DND-41 (cell line): ENCODE data around the gene PHRF1.

Experiments used
- ATAC-seq: fragments of 200-7000 bp; cut with Tn5 transposase; 3 replicates; pipeline ENCODE4 v1.9.1; 2021; ENCODE audit warnings: low read depth; ENCODE audit not compliant: insufficient read depth
- DNase-seq: peaks from one replicate; pipeline ENCODE4 v3.0.0-alpha.2; 2020
- H2AFZ ChIP-seq: 2 replicates; pipeline ENCODE4 v1.6.0; 2012; ENCODE audit warnings: low read depth, low read length
- H3K27ac ChIP-seq: 2 replicates; pipeline ENCODE4 v1.5.1; 2012; ENCODE audit warnings: low read length, inconsistent platforms
- H3K27me3 ChIP-seq: fragments of 200-600 bp; sonication (generic); 2 replicates; pipeline ENCODE4 v1.6.0; 2012; ENCODE audit warnings: low read length, mild to moderate bottlenecking, inconsistent platforms; ENCODE audit not compliant: insufficient read depth, poor library complexity
- H3K36me3 ChIP-seq: 2 replicates; pipeline ENCODE4 v1.5.1; 2012; ENCODE audit warnings: low read length, inconsistent platforms; ENCODE audit not compliant: insufficient read depth
- H3K4me1 ChIP-seq: 2 replicates; pipeline ENCODE4 v1.5.1; 2012; ENCODE audit warnings: mild to moderate bottlenecking, low read length; ENCODE audit not compliant: insufficient read depth
- H3K4me2 ChIP-seq: 2 replicates; pipeline ENCODE4 v1.6.0; 2012; ENCODE audit warnings: mild to moderate bottlenecking, moderate library complexity, low read length, inconsistent platforms; ENCODE audit not compliant: insufficient read depth
- H3K4me3 ChIP-seq, 2 experiments: fragments of 200-600 bp in 1 of 2; shearing (Covaris generic) in 1 of 2; 2 replicates each; pipeline ENCODE4 v1.5.1; 2012 to 2016; ENCODE audit warnings: inconsistent platforms in 2 of 2, low read length in 2 of 2, mild to moderate bottlenecking in 2 of 2, low read depth in 1 of 2, moderate library complexity in 1 of 2
- H3K79me2 ChIP-seq: 2 replicates; pipeline ENCODE4 v1.6.0; 2012; ENCODE audit warnings: low read length, inconsistent platforms; ENCODE audit not compliant: insufficient read depth
- H3K9ac ChIP-seq: 2 replicates; pipeline ENCODE4 v1.6.0; 2012; ENCODE audit warnings: low read depth, mild to moderate bottlenecking, inconsistent platforms, low read length, moderate library complexity
- H3K9me3 ChIP-seq: 2 replicates; pipeline ENCODE4 v1.5.1; 2012; ENCODE audit warnings: low read length, moderate library complexity, mild to moderate bottlenecking, inconsistent platforms; ENCODE audit not compliant: insufficient read depth, severe bottlenecking
- H4K20me1 ChIP-seq: 2 replicates; pipeline ENCODE4 v1.6.0; 2012; ENCODE audit warnings: low read length; ENCODE audit not compliant: insufficient read depth
- EZH2 ChIP-seq: IDR thresholded peaks from 3 replicates; pipeline ENCODE4 v1.6.1; 2012; ENCODE audit warnings: borderline replicate concordance, low read depth, mild to moderate bottlenecking, moderate library complexity, low read length, inconsistent platforms; ENCODE audit not compliant: severe bottlenecking
- TF ChIP-seq, protein P1 (sequence below): IDR thresholded peaks from 2 replicates; pipeline ENCODE4 v1.5.1; 2012; ENCODE audit warnings: borderline replicate concordance, low read length, moderate library complexity, mild to moderate bottlenecking; ENCODE audit not compliant: poor library complexity, severe bottlenecking; ENCODE audit errors: extremely low read depth

The PHRF1 gene

DNA sequence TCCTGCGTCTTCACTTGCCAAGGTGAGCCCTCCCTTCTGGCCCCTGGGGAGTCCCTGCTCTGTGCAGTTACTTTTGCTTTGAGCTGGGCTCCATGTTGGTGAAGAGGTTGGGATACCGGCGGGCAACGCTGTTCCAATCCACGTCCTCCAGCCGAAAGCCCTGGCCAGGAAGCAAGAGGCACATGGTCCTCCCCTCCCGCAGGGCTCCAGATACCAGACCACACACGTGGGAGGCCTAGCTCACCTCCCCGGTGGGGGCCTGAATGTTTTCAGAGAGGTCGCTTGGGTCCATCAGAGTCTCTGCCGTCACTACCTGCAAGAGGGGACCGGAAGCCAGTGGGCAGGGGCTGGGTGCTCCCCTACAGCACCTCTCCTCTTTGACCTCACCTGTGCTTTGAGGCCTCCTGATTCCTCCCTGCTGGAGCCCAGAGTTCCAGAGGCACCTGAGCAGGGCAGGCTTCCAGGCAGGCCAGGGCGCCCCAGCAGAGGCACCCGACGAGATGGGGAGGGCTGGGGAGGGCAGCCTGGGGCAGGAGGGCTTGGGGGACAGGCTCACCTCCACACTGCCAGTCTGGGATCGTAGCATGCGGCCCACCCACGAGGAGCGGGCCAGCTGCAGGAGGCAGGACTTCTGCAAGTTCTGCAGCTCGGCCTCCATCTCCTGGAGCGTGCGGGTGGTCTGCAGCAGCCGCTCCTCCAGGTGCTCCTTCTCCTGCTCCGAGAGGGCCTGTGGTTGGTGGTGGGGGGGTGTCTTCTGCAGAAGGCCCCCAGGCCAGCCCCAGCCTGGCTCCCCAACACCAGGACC, 18.7 kb upstream of the PHRF1 start:
- no peak overlapping the region for H3K4me3 ChIP-seq
- peaks cover 12% of the 10 kb centered on the region for H4K20me1 ChIP-seq
- no peak for DNase-seq
- peaks cover 37% of the 10 kb centered on the region for H3K4me1 ChIP-seq
- TF ChIP-seq, protein P1, sequence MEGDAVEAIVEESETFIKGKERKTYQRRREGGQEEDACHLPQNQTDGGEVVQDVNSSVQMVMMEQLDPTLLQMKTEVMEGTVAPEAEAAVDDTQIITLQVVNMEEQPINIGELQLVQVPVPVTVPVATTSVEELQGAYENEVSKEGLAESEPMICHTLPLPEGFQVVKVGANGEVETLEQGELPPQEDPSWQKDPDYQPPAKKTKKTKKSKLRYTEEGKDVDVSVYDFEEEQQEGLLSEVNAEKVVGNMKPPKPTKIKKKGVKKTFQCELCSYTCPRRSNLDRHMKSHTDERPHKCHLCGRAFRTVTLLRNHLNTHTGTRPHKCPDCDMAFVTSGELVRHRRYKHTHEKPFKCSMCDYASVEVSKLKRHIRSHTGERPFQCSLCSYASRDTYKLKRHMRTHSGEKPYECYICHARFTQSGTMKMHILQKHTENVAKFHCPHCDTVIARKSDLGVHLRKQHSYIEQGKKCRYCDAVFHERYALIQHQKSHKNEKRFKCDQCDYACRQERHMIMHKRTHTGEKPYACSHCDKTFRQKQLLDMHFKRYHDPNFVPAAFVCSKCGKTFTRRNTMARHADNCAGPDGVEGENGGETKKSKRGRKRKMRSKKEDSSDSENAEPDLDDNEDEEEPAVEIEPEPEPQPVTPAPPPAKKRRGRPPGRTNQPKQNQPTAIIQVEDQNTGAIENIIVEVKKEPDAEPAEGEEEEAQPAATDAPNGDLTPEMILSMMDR: no peak
- no peak for TF ChIP-seq EZH2
- ATAC-seq: no peak
- H3K27ac ChIP-seq: no peak overlapping the region
- no peaks in the 10 kb centered on the region for H3K27me3 ChIP-seq
- H3K4me2 ChIP-seq: no peak overlapping the region
- H3K36me3 ChIP-seq: peaks cover 4% of the 10 kb centered on the region; the same call in 1 of the 2 replicates
- H3K9me3 ChIP-seq: no peaks in the 10 kb centered on the region
- H3K9ac ChIP-seq: no peak overlapping the region
- no peak overlapping the region for H2AFZ ChIP-seq
- H3K79me2 ChIP-seq: peaks cover 8% of the 10 kb centered on the region

DNA sequence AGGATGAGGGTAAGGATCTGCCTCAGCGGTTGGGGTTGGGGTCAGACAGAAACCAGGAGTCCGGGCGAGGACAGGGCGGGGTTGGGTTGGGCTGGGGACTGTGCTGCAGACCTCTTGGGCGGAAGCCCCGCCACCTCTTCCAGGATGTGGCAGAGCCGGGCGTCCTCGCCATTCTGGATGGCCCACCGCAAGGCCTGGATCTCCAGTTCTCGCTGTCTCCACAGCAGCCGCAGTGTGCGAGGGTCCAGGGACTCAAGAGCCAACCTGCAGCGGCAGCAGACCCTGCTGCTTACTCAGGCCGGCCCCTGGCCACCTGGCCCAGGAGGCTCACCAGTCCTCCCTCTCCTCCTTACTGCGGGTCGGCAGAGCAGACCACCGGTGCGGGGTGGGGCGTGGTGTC, 17.8 kb upstream of the PHRF1 start:
- peaks cover 40% of the 10 kb centered on the region for H3K4me1 ChIP-seq
- H4K20me1 ChIP-seq: peaks cover 22% of the 10 kb centered on the region
- no peak for DNase-seq
- no peak overlapping the region for H3K9ac ChIP-seq
- H3K36me3 ChIP-seq: peaks cover 14% of the 10 kb centered on the region; the same call in 1 of the 2 replicates
- H3K4me3 ChIP-seq: no peak overlapping the region
- TF ChIP-seq EZH2: no peak
- TF ChIP-seq, protein P1: no peak
- H3K4me2 ChIP-seq: no peak overlapping the region
- H2AFZ ChIP-seq: no peak overlapping the region
- H3K79me2 ChIP-seq: peaks cover 8% of the 10 kb centered on the region
- no peaks in the 10 kb centered on the region for H3K9me3 ChIP-seq
- no peaks in the 10 kb centered on the region for H3K27me3 ChIP-seq
- ATAC-seq: no peak
- no peak overlapping the region for H3K27ac ChIP-seq

DNA sequence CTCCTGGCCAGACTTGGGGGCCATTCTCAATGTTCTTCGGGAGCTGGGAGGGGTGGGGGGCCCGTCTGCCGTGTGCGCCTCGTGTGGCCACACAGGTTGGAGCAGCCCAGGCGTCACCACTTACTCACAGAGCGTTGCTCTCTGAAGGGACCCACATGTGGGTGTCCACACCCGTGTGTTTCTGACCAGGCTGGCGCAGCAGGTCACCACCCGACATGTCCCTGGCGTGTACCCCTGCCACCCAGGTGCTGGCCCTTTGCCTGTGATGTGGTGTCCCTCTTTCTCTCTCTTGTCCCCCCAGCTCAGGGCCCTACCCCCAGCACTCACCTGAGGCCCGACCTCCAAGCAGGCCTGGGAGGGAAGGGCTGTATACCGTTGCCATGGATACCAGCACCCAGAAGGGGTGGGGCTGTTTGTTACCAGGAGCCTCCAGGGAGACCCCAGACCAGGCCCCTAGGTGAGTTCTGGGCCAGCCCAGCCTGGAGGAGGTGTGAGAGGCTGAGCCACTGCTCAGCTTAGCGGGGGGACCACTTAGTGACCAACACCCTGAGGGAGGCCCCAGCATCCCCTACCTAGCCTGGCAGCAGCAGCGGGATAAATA, 17.1 kb upstream of the PHRF1 start:
- Histone ChIP-seq H3K4me3 (no peak overlapping the region), H3K27ac (no peak overlapping the region), H3K9me3 (no peaks in the 10 kb centered on the region), H2AFZ (no peak overlapping the region), H3K27me3 (no peaks in the 10 kb centered on the region), H3K79me2 (peaks cover 8% of the 10 kb centered on the region), H3K4me1 (peaks cover 40% of the 10 kb centered on the region), H4K20me1 (peaks cover 27% of the 10 kb centered on the region), H3K36me3 (peaks cover 19% of the 10 kb centered on the region), H3K9ac (no peak overlapping the region), H3K4me2 (no peak overlapping the region)
- no peak for ATAC-seq
- DNase-seq: no peak
- TF ChIP-seq, protein P1: peak; percentile 28
- no peak for TF ChIP-seq EZH2
